HL-60 (cell line): ENCODE data around the gene FAM53B.

Source experiments
- TF ChIP-seq, protein P1 (sequence below): IDR thresholded peaks from one replicate; pipeline ENCODE4 v1.5.1; 2011; ENCODE audit warnings: low read length, control low read depth, inconsistent platforms; ENCODE audit not compliant: insufficient read depth
- TF ChIP-seq, protein P2 (sequence below): IDR thresholded peaks from 2 replicates; pipeline ENCODE4 v1.6.1; 2012; ENCODE audit warnings: low read depth; ENCODE audit not compliant: insufficient replicate concordance

DNA sequence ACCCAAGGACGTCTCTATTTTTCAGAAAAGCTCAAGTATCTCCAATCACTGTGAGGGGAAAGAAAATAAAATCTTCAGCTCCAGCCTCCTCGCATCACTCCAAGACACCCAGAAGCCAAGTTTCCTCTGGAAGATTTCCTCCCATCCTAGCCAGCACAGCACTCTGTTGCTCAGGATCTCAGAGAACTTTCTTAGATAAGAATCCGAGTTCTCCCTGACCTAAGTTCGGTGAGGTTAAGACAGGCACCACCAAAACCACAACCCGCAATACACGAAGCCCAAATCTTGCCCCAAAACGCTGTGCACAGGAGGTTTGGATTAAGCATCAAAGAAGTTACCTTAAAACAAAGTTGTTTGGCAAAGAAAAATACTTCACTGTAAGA, 4.2 kb downstream of the FAM53B start:
- TF ChIP-seq, protein P1, sequence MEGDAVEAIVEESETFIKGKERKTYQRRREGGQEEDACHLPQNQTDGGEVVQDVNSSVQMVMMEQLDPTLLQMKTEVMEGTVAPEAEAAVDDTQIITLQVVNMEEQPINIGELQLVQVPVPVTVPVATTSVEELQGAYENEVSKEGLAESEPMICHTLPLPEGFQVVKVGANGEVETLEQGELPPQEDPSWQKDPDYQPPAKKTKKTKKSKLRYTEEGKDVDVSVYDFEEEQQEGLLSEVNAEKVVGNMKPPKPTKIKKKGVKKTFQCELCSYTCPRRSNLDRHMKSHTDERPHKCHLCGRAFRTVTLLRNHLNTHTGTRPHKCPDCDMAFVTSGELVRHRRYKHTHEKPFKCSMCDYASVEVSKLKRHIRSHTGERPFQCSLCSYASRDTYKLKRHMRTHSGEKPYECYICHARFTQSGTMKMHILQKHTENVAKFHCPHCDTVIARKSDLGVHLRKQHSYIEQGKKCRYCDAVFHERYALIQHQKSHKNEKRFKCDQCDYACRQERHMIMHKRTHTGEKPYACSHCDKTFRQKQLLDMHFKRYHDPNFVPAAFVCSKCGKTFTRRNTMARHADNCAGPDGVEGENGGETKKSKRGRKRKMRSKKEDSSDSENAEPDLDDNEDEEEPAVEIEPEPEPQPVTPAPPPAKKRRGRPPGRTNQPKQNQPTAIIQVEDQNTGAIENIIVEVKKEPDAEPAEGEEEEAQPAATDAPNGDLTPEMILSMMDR, result no peak
- TF ChIP-seq, protein P2, sequence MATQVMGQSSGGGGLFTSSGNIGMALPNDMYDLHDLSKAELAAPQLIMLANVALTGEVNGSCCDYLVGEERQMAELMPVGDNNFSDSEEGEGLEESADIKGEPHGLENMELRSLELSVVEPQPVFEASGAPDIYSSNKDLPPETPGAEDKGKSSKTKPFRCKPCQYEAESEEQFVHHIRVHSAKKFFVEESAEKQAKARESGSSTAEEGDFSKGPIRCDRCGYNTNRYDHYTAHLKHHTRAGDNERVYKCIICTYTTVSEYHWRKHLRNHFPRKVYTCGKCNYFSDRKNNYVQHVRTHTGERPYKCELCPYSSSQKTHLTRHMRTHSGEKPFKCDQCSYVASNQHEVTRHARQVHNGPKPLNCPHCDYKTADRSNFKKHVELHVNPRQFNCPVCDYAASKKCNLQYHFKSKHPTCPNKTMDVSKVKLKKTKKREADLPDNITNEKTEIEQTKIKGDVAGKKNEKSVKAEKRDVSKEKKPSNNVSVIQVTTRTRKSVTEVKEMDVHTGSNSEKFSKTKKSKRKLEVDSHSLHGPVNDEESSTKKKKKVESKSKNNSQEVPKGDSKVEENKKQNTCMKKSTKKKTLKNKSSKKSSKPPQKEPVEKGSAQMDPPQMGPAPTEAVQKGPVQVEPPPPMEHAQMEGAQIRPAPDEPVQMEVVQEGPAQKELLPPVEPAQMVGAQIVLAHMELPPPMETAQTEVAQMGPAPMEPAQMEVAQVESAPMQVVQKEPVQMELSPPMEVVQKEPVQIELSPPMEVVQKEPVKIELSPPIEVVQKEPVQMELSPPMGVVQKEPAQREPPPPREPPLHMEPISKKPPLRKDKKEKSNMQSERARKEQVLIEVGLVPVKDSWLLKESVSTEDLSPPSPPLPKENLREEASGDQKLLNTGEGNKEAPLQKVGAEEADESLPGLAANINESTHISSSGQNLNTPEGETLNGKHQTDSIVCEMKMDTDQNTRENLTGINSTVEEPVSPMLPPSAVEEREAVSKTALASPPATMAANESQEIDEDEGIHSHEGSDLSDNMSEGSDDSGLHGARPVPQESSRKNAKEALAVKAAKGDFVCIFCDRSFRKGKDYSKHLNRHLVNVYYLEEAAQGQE, result no peak
